GM12865 (cell line): ENCODE measurements around the gene FAM20C.

ENCODE experiments used
- DNase-seq: peaks from one replicate; pipeline ENCODE4 v3.0.0; 2010; ENCODE audit warnings: low read depth
- H3K4me3 ChIP-seq: 2 replicates; pipeline ENCODE4 v1.5.1; 2011; ENCODE audit warnings: mild to moderate bottlenecking, low read depth, low read length, control low read depth
- TF ChIP-seq, protein P1 (sequence below): IDR thresholded peaks from 2 replicates; pipeline ENCODE4 v1.5.1; 2011; ENCODE audit warnings: low read length, control low read depth, low read depth, inconsistent platforms; ENCODE audit not compliant: insufficient read depth; ENCODE audit errors: missing control alignments

FAM20C gene

GRCh38 chr7:195010-195829 is 2.8 kb downstream of the FAM20C start:
- TF ChIP-seq, protein P1, sequence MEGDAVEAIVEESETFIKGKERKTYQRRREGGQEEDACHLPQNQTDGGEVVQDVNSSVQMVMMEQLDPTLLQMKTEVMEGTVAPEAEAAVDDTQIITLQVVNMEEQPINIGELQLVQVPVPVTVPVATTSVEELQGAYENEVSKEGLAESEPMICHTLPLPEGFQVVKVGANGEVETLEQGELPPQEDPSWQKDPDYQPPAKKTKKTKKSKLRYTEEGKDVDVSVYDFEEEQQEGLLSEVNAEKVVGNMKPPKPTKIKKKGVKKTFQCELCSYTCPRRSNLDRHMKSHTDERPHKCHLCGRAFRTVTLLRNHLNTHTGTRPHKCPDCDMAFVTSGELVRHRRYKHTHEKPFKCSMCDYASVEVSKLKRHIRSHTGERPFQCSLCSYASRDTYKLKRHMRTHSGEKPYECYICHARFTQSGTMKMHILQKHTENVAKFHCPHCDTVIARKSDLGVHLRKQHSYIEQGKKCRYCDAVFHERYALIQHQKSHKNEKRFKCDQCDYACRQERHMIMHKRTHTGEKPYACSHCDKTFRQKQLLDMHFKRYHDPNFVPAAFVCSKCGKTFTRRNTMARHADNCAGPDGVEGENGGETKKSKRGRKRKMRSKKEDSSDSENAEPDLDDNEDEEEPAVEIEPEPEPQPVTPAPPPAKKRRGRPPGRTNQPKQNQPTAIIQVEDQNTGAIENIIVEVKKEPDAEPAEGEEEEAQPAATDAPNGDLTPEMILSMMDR: no peak
- no peak for DNase-seq
- no peak overlapping the region for H3K4me3 ChIP-seq

DNA sequence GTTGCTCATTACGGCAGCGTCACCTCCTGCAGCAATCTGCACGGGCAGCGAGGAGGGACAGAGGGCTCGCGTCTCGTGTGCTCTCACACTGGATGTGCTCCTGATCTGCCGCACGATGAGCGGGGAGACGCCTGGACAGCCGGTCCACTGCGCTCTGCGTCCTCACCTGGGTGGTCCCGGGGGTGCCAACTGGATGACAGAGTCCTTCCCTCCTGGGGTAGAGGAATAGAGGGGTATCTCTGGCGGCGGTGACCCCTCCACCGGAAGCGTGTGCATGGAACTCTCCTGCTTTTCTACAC is 3.4 kb downstream of the FAM20C start:
- no peak overlapping the region for H3K4me3 ChIP-seq
- TF ChIP-seq, protein P1: no peak

DNA sequence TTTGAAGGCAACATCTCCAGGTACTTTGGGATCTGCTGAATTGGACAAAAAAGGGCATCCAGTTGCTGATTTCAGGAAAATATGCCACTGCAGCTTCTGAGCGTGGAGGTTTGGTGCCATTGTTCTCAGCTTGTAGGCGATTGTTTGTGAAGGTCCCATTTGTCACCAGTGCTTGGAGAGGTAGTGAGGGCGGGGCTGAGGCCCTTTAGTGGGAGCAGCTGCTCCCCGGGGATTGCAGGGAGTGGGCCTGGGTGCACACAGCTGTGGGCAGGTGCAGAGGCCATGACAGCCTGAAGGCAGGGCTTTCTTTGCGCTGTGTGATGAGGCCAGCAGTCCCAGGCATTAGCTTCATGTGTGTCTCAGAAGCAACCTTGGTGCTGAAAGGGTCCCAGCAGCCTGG is 3.9 kb downstream of the FAM20C start:
- no peak overlapping the region for H3K4me3 ChIP-seq
- TF ChIP-seq, protein P1: no peak
- DNase-seq: no peak

More for the DNA sequence above, 3.4 kb downstream of the FAM20C start:
- no peak for DNase-seq

GRCh38 chr7:196778-197321 is 4.5 kb downstream of the FAM20C start:
- TF ChIP-seq, protein P1: no peak

DNA sequence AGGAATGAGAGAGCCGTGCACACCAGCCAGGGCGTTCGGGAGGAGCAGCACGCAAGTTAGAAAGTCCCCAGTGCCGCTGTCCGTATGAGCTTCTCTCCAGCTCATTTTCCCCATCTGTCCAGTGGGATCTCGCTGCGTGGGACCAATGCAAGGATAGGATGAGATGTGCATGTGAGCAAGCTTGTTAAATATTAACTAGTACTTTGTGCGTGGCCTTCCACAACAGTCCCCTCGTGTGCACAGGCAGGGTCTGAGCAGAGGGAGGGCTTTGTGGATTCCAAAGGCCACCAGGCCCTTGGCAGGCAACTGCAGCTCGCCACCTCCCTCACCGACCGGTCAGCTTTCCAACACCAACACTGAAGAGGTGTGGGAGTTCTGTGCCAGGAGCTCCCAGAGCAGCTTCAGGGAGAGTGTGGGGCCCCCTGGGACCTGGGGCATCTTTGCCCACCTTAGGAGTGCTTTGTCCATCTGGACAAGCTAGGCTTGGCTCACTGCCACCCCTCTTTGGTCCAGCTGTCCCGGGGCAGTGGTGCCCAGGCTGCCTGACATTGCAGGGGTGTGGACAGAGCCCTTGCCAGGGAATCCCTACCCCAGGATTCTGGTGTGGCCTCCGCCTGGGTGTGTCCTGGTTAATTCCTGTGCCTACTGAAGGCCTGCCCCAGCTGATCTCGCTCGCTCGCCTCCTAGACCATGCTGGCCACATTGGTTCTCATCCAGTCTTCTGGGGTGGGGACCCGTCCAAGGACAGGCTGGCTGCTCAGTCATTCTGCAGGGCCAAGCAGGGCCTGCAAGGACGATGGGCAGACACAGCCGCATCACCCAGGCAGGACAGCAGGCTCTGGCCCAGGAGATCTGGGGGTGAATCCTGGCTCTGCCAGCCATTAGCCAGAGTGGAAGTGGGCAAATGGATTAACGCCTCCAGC is 5.3 kb downstream of the FAM20C start:
- TF ChIP-seq, protein P1: no peak
- no peak for DNase-seq
- no peak overlapping the region for H3K4me3 ChIP-seq

More at GRCh38 chr7:196778-197321, 4.5 kb downstream of the FAM20C start:
- H3K4me3 ChIP-seq: no peak overlapping the region
- no peak for DNase-seq

DNA sequence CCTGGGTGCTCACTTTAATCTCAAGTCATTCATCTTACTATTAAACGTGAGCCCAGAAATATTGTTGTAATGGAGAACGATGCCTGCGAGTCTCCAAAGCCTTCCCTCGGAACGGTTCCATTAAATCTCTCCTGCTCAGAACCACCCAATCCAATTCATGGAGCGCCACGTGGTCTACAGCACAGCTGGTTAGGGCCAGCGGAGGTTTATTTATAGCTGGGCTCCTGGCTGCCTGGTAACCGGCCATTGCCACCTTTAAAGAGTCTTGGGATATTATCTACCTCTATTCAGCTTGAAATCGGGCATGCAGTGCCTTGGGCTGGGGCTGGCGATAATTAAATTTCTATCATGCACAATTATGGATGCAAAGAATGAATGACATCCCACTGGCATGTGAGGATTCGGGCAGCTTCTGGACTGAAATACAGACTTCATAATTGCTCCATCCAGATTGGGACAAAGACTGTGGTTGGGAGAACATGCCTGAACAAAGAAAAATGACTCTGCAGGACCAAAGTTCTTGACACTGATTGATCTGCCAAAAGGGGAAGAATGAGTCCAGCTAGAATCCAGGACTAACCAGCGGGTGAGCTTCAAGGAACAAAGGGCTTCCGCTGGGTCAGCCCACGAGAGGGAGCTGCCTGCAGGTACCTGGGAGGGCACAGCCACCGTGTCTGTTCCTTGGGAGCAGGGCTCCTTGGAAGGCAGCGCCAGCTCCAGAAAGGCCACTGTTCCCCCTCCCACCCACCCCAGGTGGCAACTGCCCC is 7.3 kb downstream of the FAM20C start:
- H3K4me3 ChIP-seq: no peak overlapping the region
- TF ChIP-seq, protein P1: no peak
- DNase-seq: no peak
